HUES6 (cell line): ENCODE data around the gene PRM3.

Experiments used
- H3K27ac ChIP-seq: 2 replicates; pipeline ENCODE4 v1.7.0; 2013; ENCODE audit warnings: low read depth, mild to moderate bottlenecking, low read length, inconsistent platforms
- H3K27me3 ChIP-seq: 2 replicates; pipeline ENCODE4 v1.6.1; 2013; ENCODE audit warnings: low read length; ENCODE audit not compliant: control insufficient read depth, insufficient read depth
- H3K36me3 ChIP-seq: 2 replicates; pipeline ENCODE4 v1.6.1; 2013; ENCODE audit warnings: low read length; ENCODE audit not compliant: control insufficient read depth, insufficient read depth
- H3K4me1 ChIP-seq: 2 replicates; pipeline ENCODE4 v1.6.1; 2013; ENCODE audit warnings: low read length; ENCODE audit not compliant: control insufficient read depth, insufficient read depth
- H3K4me3 ChIP-seq: 2 replicates; pipeline ENCODE4 v1.5.1; 2013; ENCODE audit warnings: low read depth, low read length
- H3K9ac ChIP-seq: one replicate; pipeline ENCODE4 v1.6.1; 2013; ENCODE audit warnings: mild to moderate bottlenecking, low read length
- H3K9me3 ChIP-seq: 2 replicates; pipeline ENCODE4 v1.6.1; 2013; ENCODE audit warnings: low read depth, low read length; ENCODE audit not compliant: control insufficient read depth, insufficient read depth

Gene PRM3, protein sequence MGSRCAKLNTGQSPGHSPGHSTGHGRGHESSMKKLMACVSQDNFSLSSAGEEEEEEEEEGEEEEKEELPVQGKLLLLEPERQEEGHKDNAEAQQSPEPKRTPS

DNA sequence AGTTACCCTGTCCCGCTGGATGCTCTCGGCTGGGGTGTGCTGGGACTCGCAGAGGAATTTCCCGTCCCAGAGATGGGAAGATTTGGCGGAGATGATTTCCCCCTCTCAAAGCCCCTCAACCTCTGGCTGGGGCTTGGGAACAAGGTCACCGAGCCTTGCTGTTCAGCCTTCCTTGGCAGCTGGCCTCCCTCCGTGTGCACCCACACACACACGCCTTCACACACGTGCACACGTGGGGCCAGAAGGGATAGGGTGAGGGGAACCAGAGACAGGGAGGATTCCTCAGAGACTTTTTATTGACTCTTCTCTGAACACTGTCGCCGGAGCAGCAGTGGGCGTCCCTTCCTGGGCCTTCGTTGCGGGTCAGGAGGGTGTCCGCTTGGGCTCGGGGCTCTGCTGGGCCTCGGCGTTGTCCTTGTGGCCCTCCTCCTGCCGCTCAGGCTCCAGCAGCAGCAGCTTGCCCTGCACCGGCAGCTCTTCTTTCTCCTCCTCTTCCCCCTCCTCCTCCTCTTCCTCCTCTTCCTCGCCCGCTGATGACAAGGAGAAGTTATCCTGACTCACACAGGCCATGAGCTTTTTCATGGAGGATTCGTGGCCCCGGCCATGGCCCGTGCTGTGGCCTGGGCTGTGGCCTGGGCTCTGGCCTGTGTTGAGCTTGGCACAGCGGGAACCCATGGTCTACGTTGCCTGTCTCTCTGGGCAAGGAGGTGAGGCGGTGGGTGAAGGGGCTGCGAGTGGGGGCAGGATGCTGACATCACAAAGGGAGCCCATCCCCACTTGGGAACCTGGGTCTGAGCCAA lies at the start of gene PRM3:
Gene PRM3 (minus strand): TSS at position 709 of the 800 bp plus-strand sequence. CDS start 34 bp downstream, at position 675.
- H3K27me3 ChIP-seq: no peaks in the 10 kb centered on the region
- no peak within 1 kb of the TSS for H3K27ac ChIP-seq
- no peaks in the 10 kb centered on the region for H3K9me3 ChIP-seq
- H3K9ac ChIP-seq: no peak within 1 kb of the TSS
- peaks cover 11% of the 10 kb centered on the region; the same call in 1 of the 2 replicates for H3K4me1 ChIP-seq
- H3K4me3 ChIP-seq: no peak within 1 kb of the TSS
- H3K36me3 ChIP-seq: no peaks in the 10 kb centered on the region

GRCh38 chr16:11322823-11323222 lies 49.4 kb upstream of the PRM3 start:
- Histone ChIP-seq H3K27ac (no peak overlapping the region), H3K9me3 (no peaks in the 10 kb centered on the region; the same call in 1 of the 2 replicates)

GRCh38 chr16:11321662-11322061 lies 48.2 kb upstream of the PRM3 start:
- no peak overlapping the region for H3K9ac ChIP-seq
- H3K9me3 ChIP-seq: no peaks in the 10 kb centered on the region
- H3K4me3 ChIP-seq: no peak overlapping the region
- H3K36me3 ChIP-seq: no peaks in the 10 kb centered on the region
- H3K4me1 ChIP-seq: peaks cover 8% of the 10 kb centered on the region
- no peaks in the 10 kb centered on the region for H3K27me3 ChIP-seq
- no peak overlapping the region for H3K27ac ChIP-seq

More at GRCh38 chr16:11322823-11323222, 49.4 kb upstream of the PRM3 start:
- H3K27me3 ChIP-seq: no peaks in the 10 kb centered on the region
- H3K4me3 ChIP-seq: no peak overlapping the region
- no peak overlapping the region for H3K9ac ChIP-seq
- H3K4me1 ChIP-seq: peaks cover 13% of the 10 kb centered on the region
- H3K36me3 ChIP-seq: no peaks in the 10 kb centered on the region

- H3K9ac ChIP-seq: no peak overlapping the region
- no peaks in the 10 kb centered on the region for H3K9me3 ChIP-seq
- no peaks in the 10 kb centered on the region for H3K36me3 ChIP-seq
- no peaks in the 10 kb centered on the region for H3K27me3 ChIP-seq
- no peak overlapping the region for H3K27ac ChIP-seq
- H3K4me3 ChIP-seq: no peak overlapping the region
- H3K4me1 ChIP-seq: peaks cover 15% of the 10 kb centered on the region
These were observed 46.7 kb upstream of the PRM3 start for GRCh38 chr16:11320170-11320569.

GRCh38 chr16:11319529-11320146 lies 46.2 kb upstream of the PRM3 start:
- no peaks in the 10 kb centered on the region for H3K36me3 ChIP-seq
- no peaks in the 10 kb centered on the region for H3K9me3 ChIP-seq
- no peak overlapping the region for H3K27ac ChIP-seq
- H3K27me3 ChIP-seq: no peaks in the 10 kb centered on the region
- H3K4me1 ChIP-seq: peaks cover 20% of the 10 kb centered on the region
- H3K9ac ChIP-seq: no peak overlapping the region
- no peak overlapping the region for H3K4me3 ChIP-seq

- Histone ChIP-seq H3K36me3 (no peaks in the 10 kb centered on the region), H3K4me3 (no peak overlapping the region), H3K4me1 (peaks cover 29% of the 10 kb centered on the region), H3K9me3 (no peaks in the 10 kb centered on the region), H3K27me3 (no peaks in the 10 kb centered on the region), H3K9ac (no peak overlapping the region), H3K27ac (no peak overlapping the region)
These were observed 45.4 kb upstream of the PRM3 start for GRCh38 chr16:11318817-11319216.

GRCh38 chr16:11316331-11317015 lies 43.0 kb upstream of the PRM3 start:
- Histone ChIP-seq H3K36me3 (no peaks in the 10 kb centered on the region), H3K9ac (peak overlapping the region; percentile 90), H3K9me3 (no peaks in the 10 kb centered on the region), H3K4me1 (peaks cover 48% of the 10 kb centered on the region), H3K4me3 (peak overlapping the region; percentile 35; the same call in 1 of the 2 replicates), H3K27ac (peak overlapping the region; percentile 57; the same call in 1 of the 2 replicates), H3K27me3 (no peaks in the 10 kb centered on the region)

DNA sequence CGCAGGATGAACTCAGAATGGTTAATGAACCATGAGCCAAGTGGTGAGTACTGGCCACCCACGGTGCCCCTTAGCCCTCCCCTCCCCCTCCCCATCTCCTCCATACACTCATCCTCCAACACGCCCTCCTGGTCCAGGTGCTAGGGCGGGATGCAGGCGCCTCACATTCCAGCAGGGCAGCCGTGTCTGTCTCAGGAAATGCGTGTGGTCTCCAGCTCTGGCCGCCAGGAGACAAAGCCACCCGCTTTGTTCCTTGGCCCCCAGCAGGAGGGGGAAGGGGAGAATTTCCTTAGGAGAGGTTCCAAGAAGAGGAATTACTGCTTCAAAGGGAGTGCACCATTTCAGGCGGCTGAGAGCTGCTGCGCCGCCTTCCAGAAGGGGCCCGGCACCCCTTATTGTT lies 42.1 kb upstream of the PRM3 start:
- H3K36me3 ChIP-seq: no peaks in the 10 kb centered on the region
- H3K27ac ChIP-seq: peak overlapping the region; percentile 78
- peaks cover 51% of the 10 kb centered on the region for H3K4me1 ChIP-seq
- H3K27me3 ChIP-seq: no peaks in the 10 kb centered on the region
- peak overlapping the region; percentile 35; the same call in 1 of the 2 replicates for H3K4me3 ChIP-seq
- H3K9ac ChIP-seq: peak overlapping the region; percentile 90
- H3K9me3 ChIP-seq: no peaks in the 10 kb centered on the region

- H3K4me3 ChIP-seq: no peak overlapping the region
- no peaks in the 10 kb centered on the region for H3K36me3 ChIP-seq
- H3K4me1 ChIP-seq: peaks cover 54% of the 10 kb centered on the region
- H3K27me3 ChIP-seq: no peaks in the 10 kb centered on the region
- peak overlapping the region; percentile 78; the same call in 1 of the 2 replicates for H3K27ac ChIP-seq
- H3K9ac ChIP-seq: peak overlapping the region; percentile 69
- H3K9me3 ChIP-seq: no peaks in the 10 kb centered on the region
These were observed 41.0 kb upstream of the PRM3 start for GRCh38 chr16:11314309-11314894.

- Histone ChIP-seq H3K9ac (peak overlapping the region; percentile 69), H3K27me3 (no peaks in the 10 kb centered on the region), H3K4me1 (peaks cover 57% of the 10 kb centered on the region), H3K36me3 (no peaks in the 10 kb centered on the region), H3K9me3 (no peaks in the 10 kb centered on the region), H3K4me3 (no peak overlapping the region; the same call in 1 of the 2 replicates), H3K27ac (peak overlapping the region; percentile 78; the same call in 1 of the 2 replicates)
These were observed 40.3 kb upstream of the PRM3 start for GRCh38 chr16:11313493-11314308.
